Globus pallidus (tissue), 1 donor: ENCODE data around the gene MLLT1.

Experiments used
- DNase-seq: peaks from one replicate; pipeline ENCODE4 v3.0.0-alpha.2; 2015; ENCODE audit warnings: low spot score

The MLLT1 gene

GRCh38 chr19:6274756-6275155 lies 5.0 kb downstream of the MLLT1 start:
- DNase-seq = no peak

GRCh38 chr19:6273701-6274601 lies 5.8 kb downstream of the MLLT1 start:
- peak; percentile 40 for DNase-seq

GRCh38 chr19:6272913-6273600 lies 6.7 kb downstream of the MLLT1 start:
- DNase-seq = no peak

- DNase-seq = no peak
Observed at GRCh38 chr19:6272411-6272791, 7.4 kb downstream of the MLLT1 start.

- peak; percentile 65 for DNase-seq
Observed at GRCh38 chr19:6271721-6272410, 7.9 kb downstream of the MLLT1 start.

- DNase-seq = no peak
Observed at GRCh38 chr19:6271251-6271650, 8.5 kb downstream of the MLLT1 start.

- DNase-seq = no peak
Observed at GRCh38 chr19:6270822-6271221, 9.0 kb downstream of the MLLT1 start.

GRCh38 chr19:6270076-6270745 lies 9.6 kb downstream of the MLLT1 start:
- DNase-seq = no peak

GRCh38 chr19:6269101-6269886 lies 10.5 kb downstream of the MLLT1 start:
- DNase-seq = no peak

GRCh38 chr19:6268382-6268771 lies 11.4 kb downstream of the MLLT1 start:
- DNase-seq = no peak

- no peak for DNase-seq
Observed at GRCh38 chr19:6267552-6268381, 12.0 kb downstream of the MLLT1 start.

- DNase-seq = no peak
Observed at GRCh38 chr19:6264803-6265202, 15.0 kb downstream of the MLLT1 start.

- no peak for DNase-seq
Observed at GRCh38 chr19:6263735-6264444, 15.9 kb downstream of the MLLT1 start.

- no peak for DNase-seq
Observed at GRCh38 chr19:6263306-6263705, 16.5 kb downstream of the MLLT1 start.

GRCh38 chr19:6262519-6262918 lies 17.3 kb downstream of the MLLT1 start:
- DNase-seq = no peak

- DNase-seq = no peak
Observed at GRCh38 chr19:6261883-6262282, 17.9 kb downstream of the MLLT1 start.

GRCh38 chr19:6260912-6261650 lies 18.7 kb downstream of the MLLT1 start:
- DNase-seq = no peak

GRCh38 chr19:6260376-6260775 lies 19.4 kb downstream of the MLLT1 start:
- DNase-seq = no peak

- no peak for DNase-seq
Observed at GRCh38 chr19:6259312-6259861, 20.4 kb downstream of the MLLT1 start.
